ENCODE results near the gene TPSB2.

DNA sequence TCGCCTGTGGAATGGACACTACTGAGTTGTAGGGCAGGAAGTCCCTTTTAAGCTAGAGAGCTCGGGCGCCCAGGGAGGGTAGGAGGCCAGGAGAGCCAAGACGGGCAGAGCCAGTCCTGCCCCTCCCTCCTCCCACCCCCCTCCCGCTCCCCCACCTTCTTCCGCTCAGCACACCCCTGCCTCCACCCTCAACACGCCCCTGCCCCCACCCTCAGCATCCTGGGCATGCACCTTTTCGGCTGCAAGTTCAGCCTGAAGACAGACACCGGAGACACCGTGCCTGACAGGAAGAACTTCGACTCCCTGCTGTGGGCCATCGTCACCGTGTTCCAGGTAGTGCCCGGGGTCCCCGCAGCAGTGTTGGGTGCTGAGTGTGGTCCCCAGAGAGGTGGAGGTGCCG is 23.2 kb downstream of the TPSB2 start:
- TF ChIP-seq, protein P1, sequence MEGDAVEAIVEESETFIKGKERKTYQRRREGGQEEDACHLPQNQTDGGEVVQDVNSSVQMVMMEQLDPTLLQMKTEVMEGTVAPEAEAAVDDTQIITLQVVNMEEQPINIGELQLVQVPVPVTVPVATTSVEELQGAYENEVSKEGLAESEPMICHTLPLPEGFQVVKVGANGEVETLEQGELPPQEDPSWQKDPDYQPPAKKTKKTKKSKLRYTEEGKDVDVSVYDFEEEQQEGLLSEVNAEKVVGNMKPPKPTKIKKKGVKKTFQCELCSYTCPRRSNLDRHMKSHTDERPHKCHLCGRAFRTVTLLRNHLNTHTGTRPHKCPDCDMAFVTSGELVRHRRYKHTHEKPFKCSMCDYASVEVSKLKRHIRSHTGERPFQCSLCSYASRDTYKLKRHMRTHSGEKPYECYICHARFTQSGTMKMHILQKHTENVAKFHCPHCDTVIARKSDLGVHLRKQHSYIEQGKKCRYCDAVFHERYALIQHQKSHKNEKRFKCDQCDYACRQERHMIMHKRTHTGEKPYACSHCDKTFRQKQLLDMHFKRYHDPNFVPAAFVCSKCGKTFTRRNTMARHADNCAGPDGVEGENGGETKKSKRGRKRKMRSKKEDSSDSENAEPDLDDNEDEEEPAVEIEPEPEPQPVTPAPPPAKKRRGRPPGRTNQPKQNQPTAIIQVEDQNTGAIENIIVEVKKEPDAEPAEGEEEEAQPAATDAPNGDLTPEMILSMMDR (IDR thresholded peaks at IDR 0.05), result no peak
- TF ChIP-seq ZFX (IDR thresholded peaks at IDR 0.05; ENCODE audit: borderline replicate concordance), result no peak
